ENCODE results near the gene LVRN.

Gene LVRN

DNA sequence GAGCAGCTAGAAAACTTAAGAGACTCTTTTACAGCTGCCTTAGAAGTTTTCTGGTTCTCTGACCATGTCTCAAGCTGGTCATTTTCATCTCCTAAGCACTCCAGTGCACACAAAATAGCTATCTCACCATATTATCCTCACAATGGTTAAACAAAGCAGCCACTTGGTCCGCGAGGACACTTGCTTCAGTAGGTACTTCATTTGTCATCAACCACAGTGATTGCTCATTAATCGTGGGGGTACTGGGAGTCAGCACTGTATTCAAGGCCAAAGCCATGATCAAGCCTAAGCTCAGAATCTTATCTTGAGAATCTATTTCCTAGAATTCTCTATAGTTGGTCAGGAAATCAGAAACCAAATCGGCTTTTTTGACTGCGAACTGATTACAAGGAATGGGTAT, 72.8 kb downstream of the LVRN start:
- no peak overlapping the region for H3K27ac ChIP-seq
- H3K9me3 ChIP-seq (ENCODE audit: control insufficient read depth, low read length), result no peaks in the 10 kb centered on the region
- no peak overlapping the region for H3K9ac ChIP-seq
- H3K4me3 ChIP-seq (ENCODE audit: low read depth, low read length), result no peak overlapping the region
- TF ChIP-seq, protein P1, sequence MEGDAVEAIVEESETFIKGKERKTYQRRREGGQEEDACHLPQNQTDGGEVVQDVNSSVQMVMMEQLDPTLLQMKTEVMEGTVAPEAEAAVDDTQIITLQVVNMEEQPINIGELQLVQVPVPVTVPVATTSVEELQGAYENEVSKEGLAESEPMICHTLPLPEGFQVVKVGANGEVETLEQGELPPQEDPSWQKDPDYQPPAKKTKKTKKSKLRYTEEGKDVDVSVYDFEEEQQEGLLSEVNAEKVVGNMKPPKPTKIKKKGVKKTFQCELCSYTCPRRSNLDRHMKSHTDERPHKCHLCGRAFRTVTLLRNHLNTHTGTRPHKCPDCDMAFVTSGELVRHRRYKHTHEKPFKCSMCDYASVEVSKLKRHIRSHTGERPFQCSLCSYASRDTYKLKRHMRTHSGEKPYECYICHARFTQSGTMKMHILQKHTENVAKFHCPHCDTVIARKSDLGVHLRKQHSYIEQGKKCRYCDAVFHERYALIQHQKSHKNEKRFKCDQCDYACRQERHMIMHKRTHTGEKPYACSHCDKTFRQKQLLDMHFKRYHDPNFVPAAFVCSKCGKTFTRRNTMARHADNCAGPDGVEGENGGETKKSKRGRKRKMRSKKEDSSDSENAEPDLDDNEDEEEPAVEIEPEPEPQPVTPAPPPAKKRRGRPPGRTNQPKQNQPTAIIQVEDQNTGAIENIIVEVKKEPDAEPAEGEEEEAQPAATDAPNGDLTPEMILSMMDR (IDR thresholded peaks at IDR 0.05), result no peak
- no peaks in the 10 kb centered on the region for H3K27me3 ChIP-seq (ENCODE audit: control insufficient read depth, insufficient read depth, low read length)
- H2AFZ ChIP-seq, result no peak overlapping the region
- H3K79me2 ChIP-seq, result no peaks in the 10 kb centered on the region
- H3K4me2 ChIP-seq (ENCODE audit: low read length), result no peak overlapping the region
- H3K36me3 ChIP-seq (ENCODE audit: control insufficient read depth, insufficient read depth, low read length), result no peaks in the 10 kb centered on the region
- no peaks in the 10 kb centered on the region for H3K4me1 ChIP-seq

DNA sequence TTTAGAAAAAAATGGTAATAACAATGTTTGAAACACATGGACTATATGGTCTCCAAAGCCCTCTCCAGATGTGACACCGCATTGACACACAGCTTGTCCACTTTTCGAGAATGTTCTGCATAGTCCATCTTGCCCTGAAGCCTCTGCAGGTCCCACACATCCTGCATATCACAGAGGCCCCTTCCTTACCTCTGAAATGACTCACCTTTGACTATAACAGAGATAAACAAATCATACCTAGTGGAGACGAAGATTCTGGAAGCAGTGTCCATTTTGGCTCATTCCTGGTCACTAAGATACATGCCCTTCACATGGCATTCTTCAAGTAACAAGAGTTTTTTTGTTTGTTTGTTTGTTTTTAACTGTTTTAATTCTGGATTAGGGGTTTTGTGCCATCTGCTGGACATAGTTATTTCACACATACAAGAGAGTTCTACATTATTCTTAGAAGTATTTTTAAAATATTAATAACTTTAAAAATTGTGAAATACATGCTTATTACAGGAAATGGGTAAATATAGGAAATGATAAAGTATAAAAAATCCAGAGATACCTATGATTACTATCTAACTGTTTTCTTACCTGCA, 75.1 kb downstream of the LVRN start:
- TF ChIP-seq, protein P1 (IDR thresholded peaks at IDR 0.05), result no peak
- Histone ChIP-seq H3K27me3 (ENCODE audit: control insufficient read depth, insufficient read depth, low read length) (no peaks in the 10 kb centered on the region), H3K4me2 (ENCODE audit: low read length) (no peak overlapping the region), H3K9ac (no peak overlapping the region), H3K4me3 (ENCODE audit: low read depth, low read length) (no peak overlapping the region), H3K9me3 (ENCODE audit: control insufficient read depth, low read length) (no peaks in the 10 kb centered on the region), H3K27ac (no peak overlapping the region), H3K4me1 (no peaks in the 10 kb centered on the region), H3K36me3 (ENCODE audit: control insufficient read depth, insufficient read depth, low read length) (no peaks in the 10 kb centered on the region), H2AFZ (no peak overlapping the region), H3K79me2 (no peaks in the 10 kb centered on the region)

DNA sequence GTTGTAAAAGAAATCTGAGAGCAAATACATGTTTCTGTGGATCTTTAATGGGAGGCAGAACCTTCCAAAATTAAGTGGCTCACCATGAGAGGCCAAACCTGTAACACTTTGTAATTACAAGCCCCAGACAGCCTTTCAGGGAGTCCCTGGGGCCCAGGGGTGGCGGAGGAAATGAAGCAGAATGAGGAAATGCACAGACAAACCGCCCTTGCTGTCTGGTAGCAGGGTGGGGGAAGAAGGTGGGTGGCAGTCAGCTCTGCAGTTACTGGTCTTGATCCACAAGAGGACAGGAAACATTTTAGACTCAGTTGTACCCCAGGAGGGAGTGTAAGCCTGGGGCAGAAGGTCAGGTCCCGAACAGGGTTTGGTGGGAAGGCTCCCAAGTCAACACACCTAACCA, 76.5 kb downstream of the LVRN start:
- TF ChIP-seq, protein P1 (IDR thresholded peaks at IDR 0.05), result no peak
- Histone ChIP-seq H3K9ac (no peak overlapping the region), H3K9me3 (ENCODE audit: control insufficient read depth, low read length) (no peaks in the 10 kb centered on the region)

DNA sequence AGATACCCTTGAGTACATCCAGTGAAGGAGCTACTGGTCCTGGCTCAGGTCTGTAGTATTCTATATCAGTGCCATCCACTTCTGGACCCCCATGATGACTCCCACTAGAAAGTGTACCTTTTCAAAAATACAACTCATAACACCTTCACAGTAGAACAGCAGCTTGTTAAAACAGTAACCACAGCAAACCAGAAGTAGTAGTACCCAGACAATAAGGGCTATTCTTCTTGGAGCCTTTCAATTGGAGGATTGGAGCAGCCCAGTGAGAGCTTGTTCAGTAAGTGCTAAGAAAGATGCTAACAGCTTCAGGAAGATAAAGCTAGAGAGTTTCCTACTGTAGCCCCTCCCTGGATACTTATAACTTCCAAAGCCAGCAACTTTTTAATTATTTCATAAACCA, 80.1 kb downstream of the LVRN start:
- H3K9me3 ChIP-seq (ENCODE audit: control insufficient read depth, low read length), result no peaks in the 10 kb centered on the region
- H3K36me3 ChIP-seq (ENCODE audit: control insufficient read depth, insufficient read depth, low read length), result no peaks in the 10 kb centered on the region
- H3K4me2 ChIP-seq (ENCODE audit: low read length), result no peak overlapping the region
- H2AFZ ChIP-seq, result no peak overlapping the region
- no peaks in the 10 kb centered on the region for H3K4me1 ChIP-seq
- no peak overlapping the region for H3K9ac ChIP-seq
- no peak overlapping the region for H3K27ac ChIP-seq
- H3K79me2 ChIP-seq, result no peaks in the 10 kb centered on the region
- no peaks in the 10 kb centered on the region for H3K27me3 ChIP-seq (ENCODE audit: control insufficient read depth, insufficient read depth, low read length)
- TF ChIP-seq, protein P1 (IDR thresholded peaks at IDR 0.05), result no peak
- H3K4me3 ChIP-seq (ENCODE audit: low read depth, low read length), result no peak overlapping the region

More for the DNA sequence above, 76.5 kb downstream of the LVRN start:
- Histone ChIP-seq H3K27me3 (ENCODE audit: control insufficient read depth, insufficient read depth, low read length) (no peaks in the 10 kb centered on the region), H2AFZ (no peak overlapping the region), H3K4me3 (ENCODE audit: low read depth, low read length) (no peak overlapping the region), H3K4me1 (no peaks in the 10 kb centered on the region), H3K36me3 (ENCODE audit: control insufficient read depth, insufficient read depth, low read length) (no peaks in the 10 kb centered on the region), H3K79me2 (no peaks in the 10 kb centered on the region), H3K27ac (no peak overlapping the region), H3K4me2 (ENCODE audit: low read length) (no peak overlapping the region)

DNA sequence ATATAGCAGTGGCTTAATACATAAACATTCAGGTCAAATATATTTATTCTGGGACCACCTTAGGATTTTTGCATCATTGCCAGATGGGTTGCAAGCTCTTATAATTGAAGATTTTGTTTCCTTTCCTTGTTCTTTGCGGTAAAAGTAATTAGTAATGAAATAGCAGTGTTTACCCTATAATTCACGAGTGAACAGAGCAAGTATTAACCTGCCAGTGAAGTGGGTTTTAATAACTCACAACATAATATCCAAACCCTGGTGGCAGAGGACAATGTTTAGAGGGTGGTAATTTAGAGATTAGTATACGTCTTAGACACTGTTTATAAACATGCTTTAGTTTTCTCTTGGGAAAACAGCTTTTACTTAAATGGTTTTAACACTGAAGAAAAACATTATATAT, 81.8 kb downstream of the LVRN start:
- Histone ChIP-seq H3K36me3 (ENCODE audit: control insufficient read depth, insufficient read depth, low read length) (no peaks in the 10 kb centered on the region), H3K4me3 (ENCODE audit: low read depth, low read length) (no peak overlapping the region), H3K27me3 (ENCODE audit: control insufficient read depth, insufficient read depth, low read length) (no peaks in the 10 kb centered on the region), H3K9me3 (ENCODE audit: control insufficient read depth, low read length) (no peaks in the 10 kb centered on the region), H2AFZ (no peak overlapping the region), H3K4me1 (no peaks in the 10 kb centered on the region), H3K4me2 (ENCODE audit: low read length) (no peak overlapping the region), H3K27ac (no peak overlapping the region), H3K79me2 (no peaks in the 10 kb centered on the region), H3K9ac (no peak overlapping the region)
- TF ChIP-seq, protein P1 (IDR thresholded peaks at IDR 0.05), result no peak
